HEK293 (cell line): ENCODE data around the gene COL15A1.

ENCODE experiments used
- BCL11A ChIP-seq: fragments of 450-650 bp; formaldehyde crosslinking; IDR thresholded peaks from 2 replicates; pipeline ENCODE4 v1.5.1; 2016; ENCODE audit warnings: low read depth, missing biosample characterization, missing genetic modification characterization
- HOXA7 ChIP-seq: sonication (generic); formaldehyde crosslinking; IDR thresholded peaks from 2 replicates; pipeline ENCODE4 v1.8.1; 2022; ENCODE audit warnings: missing genetic modification reagents, borderline replicate concordance
- ZNF350 ChIP-seq: fragments of 450-650 bp; formaldehyde crosslinking; IDR thresholded peaks from 2 replicates; pipeline ENCODE4 v1.5.0; 2017; ENCODE audit warnings: missing biosample characterization, mild to moderate bottlenecking, missing genetic modification characterization
- ZNF514 ChIP-seq: fragments of 450-650 bp; formaldehyde crosslinking; IDR thresholded peaks from 2 replicates; pipeline ENCODE4 v1.5.1; 2016; ENCODE audit warnings: missing biosample characterization, missing genetic modification characterization
- TF ChIP-seq, protein P1 (sequence below): fragments of 450-650 bp; formaldehyde crosslinking; IDR thresholded peaks from 2 replicates; pipeline ENCODE4 v1.5.1; 2016; ENCODE audit warnings: missing biosample characterization, missing genetic modification characterization
- TF ChIP-seq, protein P2 (sequence below): fragments of 450-650 bp; formaldehyde crosslinking; IDR thresholded peaks from 2 replicates; pipeline ENCODE4 v1.5.1; 2016; ENCODE audit warnings: missing biosample characterization, missing genetic modification characterization

DNA sequence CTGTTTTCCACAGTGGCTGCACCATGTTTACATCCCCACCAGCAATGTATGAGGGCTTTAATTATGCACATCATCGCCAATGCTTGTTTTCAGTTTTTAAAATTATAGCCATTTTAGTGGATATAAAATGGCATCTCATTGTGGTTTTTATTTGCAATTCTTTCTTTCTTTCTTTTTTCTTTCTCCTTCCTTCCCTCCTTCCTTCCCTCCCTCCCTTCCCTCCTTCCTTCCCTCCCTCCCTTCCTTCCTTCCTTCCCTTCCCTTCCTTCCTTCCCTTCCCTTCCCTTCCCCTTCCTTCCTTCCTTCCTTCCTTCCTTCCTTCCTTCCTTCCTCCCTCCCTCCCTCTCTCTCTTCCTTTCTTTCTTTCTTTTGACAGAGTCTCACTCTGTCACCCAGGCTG is 6.6 kb downstream of the COL15A1 start:
- TF ChIP-seq ZNF350 (tag by site-specific recombination) (no peak), ZNF514 (tag by site-specific recombination) (no peak), HOXA7 (no peak), BCL11A (tag by site-specific recombination) (no peak)
- TF ChIP-seq, protein P1, sequence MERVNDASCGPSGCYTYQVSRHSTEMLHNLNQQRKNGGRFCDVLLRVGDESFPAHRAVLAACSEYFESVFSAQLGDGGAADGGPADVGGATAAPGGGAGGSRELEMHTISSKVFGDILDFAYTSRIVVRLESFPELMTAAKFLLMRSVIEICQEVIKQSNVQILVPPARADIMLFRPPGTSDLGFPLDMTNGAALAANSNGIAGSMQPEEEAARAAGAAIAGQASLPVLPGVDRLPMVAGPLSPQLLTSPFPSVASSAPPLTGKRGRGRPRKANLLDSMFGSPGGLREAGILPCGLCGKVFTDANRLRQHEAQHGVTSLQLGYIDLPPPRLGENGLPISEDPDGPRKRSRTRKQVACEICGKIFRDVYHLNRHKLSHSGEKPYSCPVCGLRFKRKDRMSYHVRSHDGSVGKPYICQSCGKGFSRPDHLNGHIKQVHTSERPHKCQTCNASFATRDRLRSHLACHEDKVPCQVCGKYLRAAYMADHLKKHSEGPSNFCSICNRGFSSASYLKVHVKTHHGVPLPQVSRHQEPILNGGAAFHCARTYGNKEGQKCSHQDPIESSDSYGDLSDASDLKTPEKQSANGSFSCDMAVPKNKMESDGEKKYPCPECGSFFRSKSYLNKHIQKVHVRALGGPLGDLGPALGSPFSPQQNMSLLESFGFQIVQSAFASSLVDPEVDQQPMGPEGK (tag by site-specific recombination) = no peak
- TF ChIP-seq, protein P2, sequence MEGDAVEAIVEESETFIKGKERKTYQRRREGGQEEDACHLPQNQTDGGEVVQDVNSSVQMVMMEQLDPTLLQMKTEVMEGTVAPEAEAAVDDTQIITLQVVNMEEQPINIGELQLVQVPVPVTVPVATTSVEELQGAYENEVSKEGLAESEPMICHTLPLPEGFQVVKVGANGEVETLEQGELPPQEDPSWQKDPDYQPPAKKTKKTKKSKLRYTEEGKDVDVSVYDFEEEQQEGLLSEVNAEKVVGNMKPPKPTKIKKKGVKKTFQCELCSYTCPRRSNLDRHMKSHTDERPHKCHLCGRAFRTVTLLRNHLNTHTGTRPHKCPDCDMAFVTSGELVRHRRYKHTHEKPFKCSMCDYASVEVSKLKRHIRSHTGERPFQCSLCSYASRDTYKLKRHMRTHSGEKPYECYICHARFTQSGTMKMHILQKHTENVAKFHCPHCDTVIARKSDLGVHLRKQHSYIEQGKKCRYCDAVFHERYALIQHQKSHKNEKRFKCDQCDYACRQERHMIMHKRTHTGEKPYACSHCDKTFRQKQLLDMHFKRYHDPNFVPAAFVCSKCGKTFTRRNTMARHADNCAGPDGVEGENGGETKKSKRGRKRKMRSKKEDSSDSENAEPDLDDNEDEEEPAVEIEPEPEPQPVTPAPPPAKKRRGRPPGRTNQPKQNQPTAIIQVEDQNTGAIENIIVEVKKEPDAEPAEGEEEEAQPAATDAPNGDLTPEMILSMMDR (tag by site-specific recombination) = no peak
